Measurements from ENCODE around the gene HINT3. TPM values are rescaled to one million over a fixed set of nuclear protein-coding genes. Genes with fewer than 3 reads are reported as not detected.
"Not testable (repeated sequence)": the region's sequence is repeated elsewhere in the genome, so short reads cannot be mapped to it uniquely, and the experiment has no call there.

The HINT3 gene
- total RNA-seq, 2 donors from 2014 or later = 7.0 to 11.5 TPM

DNA sequence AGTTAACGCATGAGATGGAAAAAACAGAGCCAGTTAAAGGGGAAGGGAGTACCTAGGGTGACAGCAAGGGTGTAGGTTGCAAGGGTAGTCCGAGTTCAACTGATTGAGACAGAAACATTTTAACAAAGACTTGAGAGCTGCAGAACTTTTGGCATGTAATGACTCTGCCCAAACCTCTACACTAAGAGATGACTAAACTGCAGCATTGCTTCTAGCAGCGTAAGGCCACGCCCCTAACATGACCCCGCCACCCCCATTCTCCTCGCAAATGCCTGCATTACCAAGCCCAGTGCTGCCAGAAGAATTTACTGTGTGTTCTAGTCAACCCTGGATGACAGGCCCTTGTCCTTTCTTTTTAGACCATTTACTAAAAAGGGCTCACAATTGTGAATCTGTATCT, 6.3 kb upstream of the HINT3 start:
- H3K9me3 Mint-ChIP-seq = no peaks in the 10 kb centered on the region
- ATAC-seq (peak; percentile 28 to 78), DNase-seq (ENCODE audit: low spot score in 2 of 2) (no peak)

GRCh38 chr6:125950716-125951115, 5.9 kb upstream of the HINT3 start:
- not testable (repeated sequence) for DNase-seq (ENCODE audit: low spot score in 2 of 2)

More for the DNA sequence above, 6.3 kb upstream of the HINT3 start:
- Mint-ChIP-seq H3K36me3 (no peaks in the 10 kb centered on the region), H3K27ac (no peak overlapping the region)

GRCh38 chr6:125951323-125951722, 5.2 kb upstream of the HINT3 start:
- no peaks in the 10 kb centered on the region for H3K36me3 Mint-ChIP-seq

More at GRCh38 chr6:125950716-125951115, 5.9 kb upstream of the HINT3 start:
- not testable (repeated sequence) for H3K27ac Mint-ChIP-seq, H3K36me3 Mint-ChIP-seq, ATAC-seq, H3K9me3 Mint-ChIP-seq

GRCh38 chr6:125952764-125953501, 3.6 kb upstream of the HINT3 start:
- Mint-ChIP-seq H3K36me3 (no peaks in the 10 kb centered on the region), H3K9me3 (no peaks in the 10 kb centered on the region), H3K27ac (no peak overlapping the region)
- DNase-seq (ENCODE audit: low spot score in 2 of 2) (peak in 1 of 2 donors; percentile 30), ATAC-seq (no peak)

More at GRCh38 chr6:125951323-125951722, 5.2 kb upstream of the HINT3 start:
- Mint-ChIP-seq H3K27ac (no peak overlapping the region), H3K9me3 (no peaks in the 10 kb centered on the region)
- DNase-seq (ENCODE audit: low spot score in 2 of 2) = no peak
- ATAC-seq = no peak

GRCh38 chr6:125953502-125953875, 3.1 kb upstream of the HINT3 start:
- ATAC-seq (no peak), DNase-seq (ENCODE audit: low spot score in 2 of 2) (no peak)
- no peak overlapping the region for H3K27ac Mint-ChIP-seq

DNA sequence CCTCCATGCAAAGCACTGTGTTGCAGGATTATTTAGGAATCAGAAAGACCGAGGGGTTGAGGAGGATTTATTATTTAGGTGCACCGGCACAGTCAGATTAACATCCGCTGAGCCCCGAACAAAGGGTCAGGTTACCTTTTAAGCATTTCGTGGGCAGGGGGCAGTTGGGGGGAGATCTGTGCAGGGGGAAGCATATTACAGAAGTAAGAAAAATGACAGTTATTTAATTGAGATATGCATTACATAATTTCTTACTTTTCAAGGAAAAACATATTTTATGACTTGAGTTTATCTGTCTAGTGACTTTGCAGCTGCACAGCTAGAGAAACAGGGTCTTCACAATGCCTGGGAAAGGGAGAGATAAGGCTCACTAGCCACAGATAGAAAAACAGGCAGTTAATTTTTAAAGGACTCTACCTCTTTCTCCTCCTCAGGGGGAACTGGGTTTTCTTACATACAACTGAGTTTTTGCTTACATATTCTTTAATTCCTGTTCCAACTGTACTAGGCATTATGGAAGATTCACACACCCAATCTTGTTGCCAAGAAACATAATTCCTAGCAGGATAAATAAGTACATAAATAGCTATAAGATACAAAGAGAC, 1.7 kb upstream of the HINT3 start:
- no peak for ATAC-seq
- no peak for DNase-seq (ENCODE audit: low spot score in 2 of 2)
- H3K27ac Mint-ChIP-seq = no peak overlapping the region
- H3K36me3 Mint-ChIP-seq = no peaks in the 10 kb centered on the region
- no peaks in the 10 kb centered on the region for H3K9me3 Mint-ChIP-seq

More at GRCh38 chr6:125953502-125953875, 3.1 kb upstream of the HINT3 start:
- Mint-ChIP-seq H3K9me3 (no peaks in the 10 kb centered on the region), H3K36me3 (no peaks in the 10 kb centered on the region)

DNA sequence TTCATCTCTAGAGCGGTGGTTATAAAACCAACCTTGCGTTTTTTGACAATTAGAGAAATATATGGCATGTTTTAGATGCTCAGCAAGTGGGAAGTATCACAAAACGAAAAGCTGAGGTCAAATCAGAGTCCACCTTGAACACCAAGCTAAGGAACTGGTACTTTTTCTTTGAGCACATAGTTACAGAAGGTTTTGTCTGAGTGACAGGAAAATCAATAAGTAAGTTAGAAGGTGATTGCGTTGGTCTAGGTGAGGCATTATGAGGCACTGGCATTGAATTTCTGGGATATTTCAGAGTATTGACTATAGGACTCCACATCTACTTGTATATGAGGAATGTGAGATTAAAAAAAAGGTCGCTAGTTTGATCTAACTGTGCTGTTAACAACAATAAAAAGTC, 597 bp upstream of the HINT3 start:
- H3K36me3 Mint-ChIP-seq = no peaks in the 10 kb centered on the region
- peak overlapping the region in 1 of 2 donors; percentile 15 for H3K27ac Mint-ChIP-seq
- DNase-seq (ENCODE audit: low spot score in 2 of 2) (no peak), ATAC-seq (no peak)
- H3K9me3 Mint-ChIP-seq = no peaks in the 10 kb centered on the region

GRCh38 chr6:125957391-125957693, 772 bp downstream of the HINT3 start:
- no peak overlapping the region for H3K27ac Mint-ChIP-seq
- DNase-seq (ENCODE audit: low spot score in 2 of 2) (no peak), ATAC-seq (no peak)
- H3K9me3 Mint-ChIP-seq = no peaks in the 10 kb centered on the region
- H3K36me3 Mint-ChIP-seq = no peaks in the 10 kb centered on the region

DNA sequence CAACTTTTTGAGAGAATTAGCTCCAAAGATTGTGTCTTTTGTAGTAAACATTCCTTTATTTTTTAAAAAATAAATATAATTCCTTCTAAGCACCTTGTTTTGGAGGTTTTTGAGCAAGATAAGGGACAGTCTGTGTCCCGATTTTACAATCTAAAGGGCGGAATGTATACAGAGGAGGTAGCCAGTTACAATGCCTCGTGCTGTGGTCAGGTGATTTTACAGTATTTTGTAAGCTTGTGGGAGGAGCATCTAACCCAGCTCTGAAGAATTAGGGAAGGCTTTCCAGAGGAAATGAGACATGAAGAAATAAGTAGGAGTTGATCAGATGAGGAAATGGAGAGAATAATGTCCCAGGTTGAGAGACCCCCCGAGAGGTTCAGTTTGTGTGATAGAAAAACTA, 1.3 kb downstream of the HINT3 start:
- Mint-ChIP-seq H3K9me3 (no peaks in the 10 kb centered on the region), H3K27ac (no peak overlapping the region), H3K36me3 (no peaks in the 10 kb centered on the region)
- ATAC-seq = no peak
- DNase-seq (ENCODE audit: low spot score in 2 of 2) = no peak

- Mint-ChIP-seq H3K36me3 (no peaks in the 10 kb centered on the region), H3K9me3 (no peaks in the 10 kb centered on the region), H3K27ac (no peak overlapping the region)
- DNase-seq (ENCODE audit: low spot score in 2 of 2) (no peak), ATAC-seq (no peak)
Measured at GRCh38 chr6:125959041-125959440, 2.5 kb downstream of the HINT3 start.

DNA sequence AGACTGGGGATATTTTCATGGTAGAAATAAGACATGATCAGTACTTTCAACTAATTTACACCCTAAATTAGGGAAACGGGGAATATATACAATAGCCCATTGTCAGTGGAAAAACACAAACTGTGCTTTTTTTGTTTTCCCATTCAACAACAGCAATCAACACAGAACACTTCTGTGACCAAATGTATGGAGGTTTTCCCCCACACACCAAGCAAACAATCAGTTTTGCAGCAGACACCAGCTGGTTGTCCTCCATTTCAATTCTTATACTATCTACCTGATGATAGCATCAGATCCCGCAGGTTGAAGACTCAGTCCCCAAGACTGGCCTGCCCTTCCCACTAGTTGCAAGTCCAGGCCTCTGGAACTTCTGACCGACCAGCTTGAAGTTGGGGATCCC, 4.5 kb downstream of the HINT3 start:
- ATAC-seq (no peak), DNase-seq (ENCODE audit: low spot score in 2 of 2) (no peak)
- Mint-ChIP-seq H3K36me3 (no peaks in the 10 kb centered on the region), H3K9me3 (no peaks in the 10 kb centered on the region), H3K27ac (peak overlapping the region in 1 of 2 donors; percentile 4)

- no peak overlapping the region for H3K27ac Mint-ChIP-seq
- ATAC-seq = no peak
- no peak for DNase-seq (ENCODE audit: low spot score in 2 of 2)
- H3K36me3 Mint-ChIP-seq = no peaks in the 10 kb centered on the region
- no peaks in the 10 kb centered on the region for H3K9me3 Mint-ChIP-seq
Measured at GRCh38 chr6:125962900-125963497, 6.4 kb downstream of the HINT3 start.

DNA sequence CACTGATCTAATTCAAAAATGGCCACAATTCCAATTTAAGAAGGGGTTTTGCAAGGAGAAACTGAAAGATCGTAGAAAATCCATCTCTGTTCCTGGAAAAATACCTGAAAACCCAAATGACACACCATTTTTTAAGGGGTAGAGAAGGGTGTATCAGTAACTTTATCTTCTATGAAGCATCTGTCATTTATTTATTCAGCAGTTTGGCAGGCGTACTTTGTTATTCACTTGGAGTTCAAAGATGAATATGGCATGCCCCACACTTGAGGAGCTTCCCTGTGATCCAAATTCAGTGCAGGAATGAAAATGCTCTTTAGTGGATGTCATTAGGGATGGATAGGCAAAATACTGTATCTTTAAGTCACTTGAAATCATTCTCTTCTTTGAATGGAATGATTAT, 7.2 kb downstream of the HINT3 start:
- Mint-ChIP-seq H3K27ac (no peak overlapping the region), H3K36me3 (peaks cover 0 to 2% of the 10 kb centered on the region in 2 donors), H3K9me3 (no peaks in the 10 kb centered on the region)
- DNase-seq (ENCODE audit: low spot score in 2 of 2) (no peak), ATAC-seq (no peak)

DNA sequence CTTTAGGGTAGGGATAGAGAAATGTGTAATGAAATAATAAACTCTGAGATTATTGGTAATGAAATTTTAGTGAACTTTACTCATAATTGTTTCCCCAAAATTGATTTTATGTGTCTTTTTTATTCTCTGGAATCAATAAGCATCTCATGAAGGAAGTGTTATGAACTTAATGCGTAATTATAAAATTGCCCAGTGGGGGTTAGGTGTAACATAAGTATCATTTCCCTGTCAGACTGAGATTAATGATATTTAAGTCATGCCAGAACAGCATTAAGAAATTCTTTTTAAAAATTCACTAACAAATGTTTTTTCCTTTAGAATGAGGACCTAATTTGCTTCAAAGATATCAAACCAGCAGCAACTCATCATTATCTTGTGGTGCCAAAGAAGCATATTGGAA, 10.0 kb downstream of the HINT3 start:
- no peak for ATAC-seq

GRCh38 chr6:125968493-125968892, 11.9 kb downstream of the HINT3 start:
- Mint-ChIP-seq H3K36me3 (peaks cover 0 to 5% of the 10 kb centered on the region in 2 donors), H3K27ac (no peak overlapping the region), H3K9me3 (no peaks in the 10 kb centered on the region)
- ATAC-seq = no peak
- DNase-seq (ENCODE audit: low spot score in 2 of 2) = no peak

More for the DNA sequence above, 10.0 kb downstream of the HINT3 start:
- Mint-ChIP-seq H3K27ac (no peak overlapping the region), H3K36me3 (peaks cover 0 to 5% of the 10 kb centered on the region in 2 donors), H3K9me3 (no peaks in the 10 kb centered on the region)
- DNase-seq (ENCODE audit: low spot score in 2 of 2) = no peak

DNA sequence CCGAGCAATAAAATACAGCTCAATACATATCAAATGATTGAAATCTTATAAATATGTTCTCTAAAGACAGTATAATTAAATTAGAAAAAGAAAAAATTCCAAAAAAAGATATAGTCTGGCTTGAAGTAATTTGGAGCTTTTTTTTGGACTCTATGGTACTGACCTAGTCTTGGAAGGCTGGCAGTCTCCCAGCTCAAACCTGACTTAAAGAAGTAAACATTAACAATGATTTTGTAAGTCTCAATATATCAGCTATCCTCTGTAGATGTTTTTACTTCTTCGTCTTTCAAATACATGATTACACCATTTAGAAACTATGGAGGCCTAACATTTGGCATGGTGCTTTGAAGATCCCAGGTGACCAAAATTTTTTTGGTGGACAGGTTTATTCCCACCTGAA, 14.2 kb downstream of the HINT3 start:
- Mint-ChIP-seq H3K36me3 (peaks cover 0 to 5% of the 10 kb centered on the region in 2 donors), H3K27ac (no peak overlapping the region), H3K9me3 (no peaks in the 10 kb centered on the region)
- DNase-seq (ENCODE audit: low spot score in 2 of 2) (no peak), ATAC-seq (no peak)

- H3K9me3 Mint-ChIP-seq; DNase-seq (ENCODE audit: low spot score in 2 of 2); H3K36me3 Mint-ChIP-seq; ATAC-seq; H3K27ac Mint-ChIP-seq: not testable (repeated sequence)
Measured at GRCh38 chr6:125972478-125972877, 15.9 kb downstream of the HINT3 start.

Data from activated naive CD4-positive, alpha-beta T cell treated with anti-CD3 and anti-CD28 coated beads, Interleukin-2, amount 50 U/mL, for 72 hours (primary cell).